ENCODE data around the gene FGFR1OP2.
"Not testable (repeated sequence)": the region's sequence is repeated elsewhere in the genome, so short reads cannot be mapped to it uniquely, and the experiment has no call there.

Gene FGFR1OP2

GRCh38 chr12:26940516-26941214 lies 2.4 kb downstream of the FGFR1OP2 start:
- DNase-seq: peak in 6 of 56 donors; percentile 1 to 29 (median 18)

GRCh38 chr12:26941215-26941594 lies 2.9 kb downstream of the FGFR1OP2 start:
- no peak for DNase-seq

GRCh38 chr12:26948309-26948708 lies 10.0 kb downstream of the FGFR1OP2 start:
- no peak for DNase-seq

- no peak for DNase-seq
Observed at GRCh38 chr12:26953447-26953846, 15.2 kb downstream of the FGFR1OP2 start.

GRCh38 chr12:26954027-26954426 lies 15.8 kb downstream of the FGFR1OP2 start:
- DNase-seq: no peak

GRCh38 chr12:26961391-26961790 lies 23.1 kb downstream of the FGFR1OP2 start:
- DNase-seq: not testable (repeated sequence)

- no peak for DNase-seq
Observed at GRCh38 chr12:26961803-26962202, 23.5 kb downstream of the FGFR1OP2 start.

GRCh38 chr12:26963413-26963812 lies 25.1 kb downstream of the FGFR1OP2 start:
- no peak for DNase-seq

GRCh38 chr12:26966842-26967241 lies 28.6 kb downstream of the FGFR1OP2 start:
- no peak for DNase-seq

GRCh38 chr12:26970136-26970535 lies 31.9 kb downstream of the FGFR1OP2 start:
- DNase-seq: no peak

GRCh38 chr12:26971963-26972362 lies 33.7 kb downstream of the FGFR1OP2 start:
- DNase-seq: no peak

GRCh38 chr12:26976687-26977086 lies 38.4 kb downstream of the FGFR1OP2 start:
- DNase-seq: no peak

- DNase-seq: no peak
Observed at GRCh38 chr12:26978801-26979200, 40.5 kb downstream of the FGFR1OP2 start.

GRCh38 chr12:26979733-26980132 lies 41.5 kb downstream of the FGFR1OP2 start:
- no peak for DNase-seq

GRCh38 chr12:26982866-26983265 lies 44.6 kb downstream of the FGFR1OP2 start:
- no peak for DNase-seq

- DNase-seq: no peak
Observed at GRCh38 chr12:26987634-26988424, 49.6 kb downstream of the FGFR1OP2 start.

- DNase-seq: no peak
Observed at GRCh38 chr12:26988703-26989102, 50.4 kb downstream of the FGFR1OP2 start.

- no peak for DNase-seq
Observed at GRCh38 chr12:26989873-26990272, 51.6 kb downstream of the FGFR1OP2 start.

- no peak for DNase-seq
Observed at GRCh38 chr12:26991826-26992225, 53.6 kb downstream of the FGFR1OP2 start.

GRCh38 chr12:26994109-26994508 lies 55.8 kb downstream of the FGFR1OP2 start:
- DNase-seq: no peak

GRCh38 chr12:26995706-26996105 lies 57.4 kb downstream of the FGFR1OP2 start:
- DNase-seq: no peak

- DNase-seq: no peak
Observed at GRCh38 chr12:26997003-26997402, 58.7 kb downstream of the FGFR1OP2 start.

- DNase-seq: no peak
Observed at GRCh38 chr12:27000961-27001360, 62.7 kb downstream of the FGFR1OP2 start.
